MM.1S (cell line): Measurements from ENCODE around the gene SLC27A4.

Source experiments
- DNase-seq: peaks from one replicate; pipeline ENCODE4 v3.0.0-alpha.2; 2015
- H2AFZ ChIP-seq: fragments of 300-600 bp; sonication (generic); 2 replicates; pipeline ENCODE4 v1.6.0; 2016; ENCODE audit warnings: antibody characterized with exemption, low read length
- H3F3A ChIP-seq: fragments of 300-600 bp; sonication (generic); 2 replicates; pipeline ENCODE4 v1.6.1; 2016; ENCODE audit warnings: mild to moderate bottlenecking, antibody characterized with exemption, low read length, moderate library complexity, mixed read lengths; ENCODE audit not compliant: insufficient read depth
- H3K27ac ChIP-seq: fragments of 300-600 bp; sonication (generic); 2 replicates; pipeline ENCODE4 v1.5.1; 2016; ENCODE audit warnings: mild to moderate bottlenecking, low read length
- H3K27me3 ChIP-seq: fragments of 300-600 bp; sonication (generic); replicated peaks from 2 replicates; pipeline ENCODE4 v1.6.0; 2016; ENCODE audit warnings: low read length; ENCODE audit not compliant: insufficient read depth
- H3K36me3 ChIP-seq: fragments of 300-600 bp; sonication (generic); replicated peaks from 2 replicates; pipeline ENCODE4 v1.6.1; 2016; ENCODE audit warnings: mild to moderate bottlenecking, low read length, mixed read lengths; ENCODE audit not compliant: insufficient read depth
- H3K4me1 ChIP-seq: fragments of 300-600 bp; sonication (generic); 2 replicates; pipeline ENCODE4 v1.6.1; 2016; ENCODE audit warnings: low read length, mixed read lengths
- H3K4me2 ChIP-seq: fragments of 300-600 bp; sonication (generic); 2 replicates; pipeline ENCODE4 v1.6.0; 2016; ENCODE audit warnings: low read depth, low read length
- H3K4me3 ChIP-seq: fragments of 300-600 bp; sonication (generic); 2 replicates; pipeline ENCODE4 v1.5.1; 2016; ENCODE audit warnings: low read length, mixed read lengths
- H3K79me2 ChIP-seq: fragments of 300-600 bp; sonication (generic); 2 replicates; pipeline ENCODE4 v1.6.1; 2016; ENCODE audit warnings: mixed run types, low read length, mixed read lengths
- H3K9ac ChIP-seq: fragments of 300-600 bp; sonication (generic); 2 replicates; pipeline ENCODE4 v1.6.1; 2016; ENCODE audit warnings: low read length, mixed read lengths
- H3K9me2 ChIP-seq: fragments of 300-600 bp; sonication (generic); replicated peaks from 2 replicates; pipeline ENCODE4 v1.6.1; 2016; ENCODE audit warnings: mild to moderate bottlenecking, low read length, mixed read lengths; ENCODE audit not compliant: insufficient read depth
- H3K9me3 ChIP-seq: fragments of 300-600 bp; sonication (generic); replicated peaks from 2 replicates; pipeline ENCODE4 v1.6.1; 2016; ENCODE audit warnings: mild to moderate bottlenecking, low read length, mixed read lengths; ENCODE audit not compliant: insufficient read depth
- H4K20me1 ChIP-seq: fragments of 300-600 bp; sonication (generic); 2 replicates; pipeline ENCODE4 v1.6.1; 2016; ENCODE audit warnings: mild to moderate bottlenecking, low read length, moderate library complexity, mixed read lengths; ENCODE audit not compliant: insufficient read depth
- EZH2phosphoT487 ChIP-seq: fragments of 300-600 bp; sonication (generic); IDR thresholded peaks from 2 replicates; pipeline ENCODE4 v1.6.1; 2018; ENCODE audit warnings: antibody characterized with exemption, low read length
- TF ChIP-seq, protein P1 (sequence below): fragments of 300-600 bp; sonication (generic); IDR thresholded peaks from 2 replicates; pipeline ENCODE4 v1.5.1; 2016; ENCODE audit warnings: antibody characterized with exemption, low read length, mixed read lengths

SLC27A4 gene

DNA sequence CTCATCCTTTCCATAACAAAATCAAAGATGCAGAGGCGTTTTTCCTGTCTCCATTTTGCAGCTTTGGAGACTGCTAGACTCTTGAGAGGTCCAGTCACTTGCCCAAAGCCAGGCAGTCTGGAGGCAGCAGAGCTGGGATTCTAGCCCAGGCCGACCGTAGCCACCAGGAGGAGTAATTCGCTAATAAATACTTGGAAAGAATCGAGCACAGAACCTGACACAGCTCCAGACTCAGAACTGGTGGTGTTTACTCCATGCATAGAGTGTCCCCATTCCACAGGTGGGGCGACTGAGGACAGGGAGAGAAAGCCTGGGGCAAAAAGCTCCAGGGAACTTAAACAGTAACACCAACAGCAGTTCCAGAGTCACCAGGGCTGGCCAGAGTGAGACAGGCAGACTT, 69.7 kb downstream of the SLC27A4 start:
- no peaks in the 10 kb centered on the region; the same call in 1 of the 2 replicates for H3K4me1 ChIP-seq
- no peaks in the 10 kb centered on the region for H4K20me1 ChIP-seq
- H3K9me3 ChIP-seq, result no peaks in the 10 kb centered on the region
- H2AFZ ChIP-seq, result no peak overlapping the region
- H3K4me3 ChIP-seq, result no peak overlapping the region
- DNase-seq, result no peak
- no peaks in the 10 kb centered on the region for H3K36me3 ChIP-seq
- peaks cover 10% of the 10 kb centered on the region for H3K27me3 ChIP-seq
- H3K9ac ChIP-seq, result no peak overlapping the region
- H3K79me2 ChIP-seq, result no peaks in the 10 kb centered on the region
- no peak for TF ChIP-seq EZH2phosphoT487
- TF ChIP-seq, protein P1, sequence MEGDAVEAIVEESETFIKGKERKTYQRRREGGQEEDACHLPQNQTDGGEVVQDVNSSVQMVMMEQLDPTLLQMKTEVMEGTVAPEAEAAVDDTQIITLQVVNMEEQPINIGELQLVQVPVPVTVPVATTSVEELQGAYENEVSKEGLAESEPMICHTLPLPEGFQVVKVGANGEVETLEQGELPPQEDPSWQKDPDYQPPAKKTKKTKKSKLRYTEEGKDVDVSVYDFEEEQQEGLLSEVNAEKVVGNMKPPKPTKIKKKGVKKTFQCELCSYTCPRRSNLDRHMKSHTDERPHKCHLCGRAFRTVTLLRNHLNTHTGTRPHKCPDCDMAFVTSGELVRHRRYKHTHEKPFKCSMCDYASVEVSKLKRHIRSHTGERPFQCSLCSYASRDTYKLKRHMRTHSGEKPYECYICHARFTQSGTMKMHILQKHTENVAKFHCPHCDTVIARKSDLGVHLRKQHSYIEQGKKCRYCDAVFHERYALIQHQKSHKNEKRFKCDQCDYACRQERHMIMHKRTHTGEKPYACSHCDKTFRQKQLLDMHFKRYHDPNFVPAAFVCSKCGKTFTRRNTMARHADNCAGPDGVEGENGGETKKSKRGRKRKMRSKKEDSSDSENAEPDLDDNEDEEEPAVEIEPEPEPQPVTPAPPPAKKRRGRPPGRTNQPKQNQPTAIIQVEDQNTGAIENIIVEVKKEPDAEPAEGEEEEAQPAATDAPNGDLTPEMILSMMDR, result peak; percentile 18; the same call in 1 of the 2 replicates
- no peak overlapping the region for H3K27ac ChIP-seq
- H3K4me2 ChIP-seq, result no peak overlapping the region
- no peaks in the 10 kb centered on the region for H3K9me2 ChIP-seq
- H3F3A ChIP-seq, result no peaks in the 10 kb centered on the region
